Occipital lobe (tissue), 2 donors: ENCODE measurements around the gene SETD6. TPM values are rescaled to one million over a fixed set of nuclear protein-coding genes. Genes with fewer than 3 reads are reported as not detected.
"Not testable (repeated sequence)": the region's sequence is repeated elsewhere in the genome, so short reads cannot be mapped to it uniquely, and the experiment has no call there.

ENCODE experiments used
- DNase-seq: peaks from one replicate; lab custom pipeline; 2025; lab: John Stamatoyannopoulos, UW
- total RNA-seq: library from RNA; depleted of rRNA; stranded (reverse); fragments of >200 nt; gene quantifications from one replicate; pipeline ENCODE4 v1.2.3, GENCODE V29; 2014

The SETD6 gene, protein sequence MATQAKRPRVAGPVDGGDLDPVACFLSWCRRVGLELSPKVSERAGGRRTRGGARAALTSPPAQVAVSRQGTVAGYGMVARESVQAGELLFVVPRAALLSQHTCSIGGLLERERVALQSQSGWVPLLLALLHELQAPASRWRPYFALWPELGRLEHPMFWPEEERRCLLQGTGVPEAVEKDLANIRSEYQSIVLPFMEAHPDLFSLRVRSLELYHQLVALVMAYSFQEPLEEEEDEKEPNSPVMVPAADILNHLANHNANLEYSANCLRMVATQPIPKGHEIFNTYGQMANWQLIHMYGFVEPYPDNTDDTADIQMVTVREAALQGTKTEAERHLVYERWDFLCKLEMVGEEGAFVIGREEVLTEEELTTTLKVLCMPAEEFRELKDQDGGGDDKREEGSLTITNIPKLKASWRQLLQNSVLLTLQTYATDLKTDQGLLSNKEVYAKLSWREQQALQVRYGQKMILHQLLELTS
- total RNA-seq = 21.5 TPM

- DNase-seq = peak; percentile 82
Measured at GRCh38 chr16:58515125-58515870, at the start of gene SETD6. Gene SETD6 (plus strand): TSS chr16:58515517. CDS start chr16:58515538, 21 bp downstream.

GRCh38 chr16:58465817-58466216 lies 49.5 kb upstream of the SETD6 start:
- no peak for DNase-seq

DNA sequence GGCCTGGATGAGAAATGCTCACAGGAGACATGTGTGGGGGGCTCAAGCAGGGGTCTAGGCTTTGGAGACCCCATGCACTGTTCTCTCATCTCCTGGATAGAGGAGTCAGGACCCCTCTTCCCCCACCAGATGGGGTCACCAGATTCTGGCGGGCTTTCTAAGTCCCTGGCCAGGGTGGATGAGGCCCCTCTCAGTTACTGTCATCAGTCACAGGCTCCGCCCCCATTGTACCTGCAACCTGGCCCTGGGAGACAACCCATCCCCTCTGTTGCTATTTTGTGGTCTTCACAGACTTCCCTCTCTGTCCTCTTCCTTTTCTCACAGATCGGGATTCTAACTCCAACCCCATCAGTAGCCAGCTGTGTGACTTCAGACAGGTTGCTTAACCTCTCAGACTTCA lies 48.9 kb upstream of the SETD6 start:
- no peak for DNase-seq

GRCh38 chr16:58467905-58468304 lies 47.4 kb upstream of the SETD6 start:
- DNase-seq = no peak

DNA sequence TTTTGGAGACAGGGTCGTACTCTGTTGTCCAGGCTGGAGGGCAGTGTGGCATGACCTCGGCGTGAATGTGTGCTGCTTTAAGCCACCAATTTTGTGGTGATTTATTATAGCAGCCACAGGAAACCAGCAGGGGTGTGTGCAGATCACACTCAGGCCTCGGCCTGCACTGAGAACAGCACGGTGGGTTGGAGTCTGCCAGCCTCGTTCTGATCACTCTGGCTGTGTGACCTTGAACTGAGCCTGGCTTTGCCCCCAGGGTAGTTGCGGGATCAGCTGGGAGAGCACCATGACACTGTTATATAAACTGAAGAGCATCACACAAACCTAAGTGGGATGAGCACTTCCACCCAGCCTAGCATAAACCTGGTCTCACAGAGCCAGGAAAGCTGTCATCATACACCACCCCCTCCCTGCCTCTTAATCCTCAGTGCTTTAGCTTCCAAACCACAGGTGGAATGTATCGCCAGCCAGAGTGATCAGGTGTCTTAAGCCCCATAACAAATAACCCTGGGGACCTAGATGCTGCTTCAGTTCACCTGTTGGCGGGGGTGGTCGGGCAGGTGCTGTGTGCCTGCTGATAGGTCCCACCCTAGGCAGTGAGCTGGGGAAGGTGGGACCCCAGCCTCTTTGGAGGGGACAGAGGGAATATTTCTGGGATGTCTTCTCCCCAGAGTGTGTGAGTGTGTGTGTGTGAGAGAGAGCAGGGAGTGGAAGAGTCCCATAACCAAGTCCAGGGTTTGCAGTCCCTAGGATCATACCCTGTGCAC lies 43.9 kb upstream of the SETD6 start:
- no peak for DNase-seq

DNA sequence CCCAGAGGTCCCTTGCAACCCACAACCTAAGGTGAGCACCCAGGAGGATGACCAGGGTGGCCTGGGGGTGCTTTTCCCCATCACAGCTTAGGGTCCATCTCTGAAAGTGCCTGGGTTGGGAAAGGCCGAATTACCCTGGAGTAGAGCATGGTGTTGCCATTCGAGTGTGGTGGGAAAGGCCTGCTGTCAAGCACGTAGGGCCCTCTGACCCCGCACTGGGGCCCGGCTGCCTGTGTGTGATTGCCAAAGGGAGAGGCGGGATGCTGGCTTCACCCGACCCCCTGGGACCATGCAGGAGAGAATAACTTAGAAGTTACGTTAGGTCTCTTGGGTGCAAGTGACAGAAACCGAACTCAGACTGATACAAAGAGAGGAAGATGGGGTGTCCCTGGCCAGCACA lies 43.1 kb upstream of the SETD6 start:
- DNase-seq = no peak

GRCh38 chr16:58472827-58473226 lies 42.5 kb upstream of the SETD6 start:
- DNase-seq = no peak

DNA sequence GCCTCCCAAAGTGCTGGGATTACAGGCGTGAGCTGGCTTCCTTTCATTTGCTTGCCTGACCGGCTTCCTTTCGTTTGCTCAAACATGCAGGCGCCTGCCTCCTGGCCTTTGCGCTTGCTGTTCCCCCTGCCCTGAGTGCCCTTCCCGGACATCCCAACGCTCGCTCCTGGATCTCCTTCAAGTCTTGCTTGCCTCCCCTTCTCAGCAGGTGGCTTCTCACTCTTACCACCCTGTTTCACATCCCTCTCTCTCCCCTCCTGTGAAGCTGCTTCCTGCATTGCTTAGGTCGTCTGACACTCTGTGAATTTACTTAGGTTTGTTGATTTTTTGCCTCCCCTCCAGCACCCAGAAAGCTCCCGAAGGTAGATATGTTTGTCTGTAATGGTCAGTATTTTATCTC lies 41.0 kb upstream of the SETD6 start:
- no peak for DNase-seq

DNA sequence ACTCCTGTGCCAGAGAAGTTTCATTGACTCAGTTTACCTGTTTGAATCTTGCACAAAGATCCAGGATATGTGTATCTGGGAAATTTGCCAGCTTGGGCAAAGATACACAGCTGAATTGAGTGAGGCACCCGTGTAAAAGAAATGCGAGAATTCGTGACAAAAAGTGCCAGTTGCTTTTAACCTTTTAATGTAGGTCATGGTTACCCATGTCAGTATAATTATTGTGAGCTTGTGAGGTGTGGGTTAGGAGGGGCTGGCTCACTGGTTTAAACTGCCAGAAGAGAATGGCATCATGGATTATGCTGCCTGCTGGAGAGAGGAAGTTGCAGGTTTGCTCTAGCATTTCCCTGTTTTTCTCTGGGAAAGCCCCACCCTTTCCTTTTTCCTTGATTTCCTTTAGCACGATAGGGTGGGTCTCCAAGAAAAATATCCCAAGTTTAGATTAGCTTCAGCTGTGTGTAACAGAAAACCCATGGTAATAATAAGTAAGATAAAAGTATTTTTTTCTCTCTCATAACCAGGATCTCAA lies 40.2 kb upstream of the SETD6 start:
- no peak for DNase-seq

DNA sequence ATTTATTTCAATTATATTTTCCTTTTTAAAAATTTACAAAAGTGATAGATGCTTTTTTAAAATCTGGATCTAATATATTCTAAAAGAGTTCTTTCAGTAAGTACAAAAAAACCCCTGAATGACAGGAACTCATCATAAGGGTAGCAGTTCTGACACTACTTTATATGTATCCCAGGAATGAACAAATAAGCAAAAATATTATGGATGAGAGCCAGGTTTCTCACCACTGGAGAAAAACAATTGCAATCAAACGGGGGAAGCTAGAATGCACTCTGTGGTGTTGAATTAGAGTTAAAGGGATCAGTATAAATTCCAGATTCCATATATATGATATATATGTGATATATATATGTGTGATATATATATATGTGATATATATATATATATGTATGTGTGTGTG lies 38.5 kb upstream of the SETD6 start:
- no peak for DNase-seq

DNA sequence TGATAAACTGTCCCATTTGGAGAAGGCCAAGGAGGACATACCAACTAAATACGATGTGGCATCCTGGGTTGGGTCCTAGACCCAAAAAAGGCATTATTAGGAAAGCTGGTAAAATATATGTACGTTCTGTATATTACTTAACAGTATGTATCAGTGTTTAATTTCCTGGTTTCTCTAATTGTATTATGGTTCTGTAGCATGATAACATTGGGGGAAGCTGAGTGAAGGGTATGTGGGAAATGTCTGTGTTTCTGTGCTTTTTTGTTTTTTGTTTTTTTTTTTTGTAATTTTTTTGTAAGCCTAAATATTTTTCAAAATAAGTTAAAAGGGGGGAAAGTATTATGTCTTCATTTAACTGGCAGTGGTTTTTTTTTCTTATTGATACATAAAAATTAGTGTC lies 36.9 kb upstream of the SETD6 start:
- DNase-seq = no peak

GRCh38 chr16:58481226-58481869 lies 34.0 kb upstream of the SETD6 start:
- no peak for DNase-seq

- DNase-seq = no peak
Measured at GRCh38 chr16:58481931-58482330, 33.4 kb upstream of the SETD6 start.

DNA sequence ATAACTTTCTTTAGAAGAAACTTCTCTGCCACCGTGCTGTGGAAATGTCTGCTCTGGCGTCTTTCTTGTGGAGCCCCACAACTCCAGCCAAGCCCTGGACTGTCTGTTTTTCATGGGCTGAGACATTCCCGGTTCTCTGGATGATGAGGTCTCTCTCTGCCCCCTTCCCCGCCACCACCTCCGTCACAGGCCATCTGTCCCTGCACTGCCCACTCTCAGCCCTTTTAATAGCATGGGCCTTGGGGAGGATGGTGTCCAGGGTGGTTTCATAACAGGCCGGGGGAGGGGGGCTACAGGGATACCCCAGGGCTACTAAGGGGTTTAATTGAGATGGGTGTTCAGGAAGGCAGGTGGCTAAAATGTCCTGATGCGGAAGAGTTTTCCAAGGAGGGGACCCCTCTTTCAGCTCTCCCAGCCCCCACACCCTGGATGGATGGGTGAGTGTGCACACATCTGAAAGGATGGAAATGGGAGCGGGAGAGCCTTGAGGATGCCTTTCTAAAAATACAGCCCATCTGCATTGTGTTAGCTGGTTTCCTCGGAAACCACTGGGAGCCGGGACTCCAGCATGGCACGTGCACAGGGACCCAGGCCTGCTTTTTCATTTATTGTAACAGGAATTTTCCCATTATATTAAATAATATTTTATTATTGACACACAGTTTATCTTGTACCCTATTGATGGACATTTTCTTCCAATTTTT lies 30.0 kb upstream of the SETD6 start:
- peak; percentile 22 for DNase-seq

GRCh38 chr16:58487566-58488351 lies 27.6 kb upstream of the SETD6 start:
- peak; percentile 62 for DNase-seq

DNA sequence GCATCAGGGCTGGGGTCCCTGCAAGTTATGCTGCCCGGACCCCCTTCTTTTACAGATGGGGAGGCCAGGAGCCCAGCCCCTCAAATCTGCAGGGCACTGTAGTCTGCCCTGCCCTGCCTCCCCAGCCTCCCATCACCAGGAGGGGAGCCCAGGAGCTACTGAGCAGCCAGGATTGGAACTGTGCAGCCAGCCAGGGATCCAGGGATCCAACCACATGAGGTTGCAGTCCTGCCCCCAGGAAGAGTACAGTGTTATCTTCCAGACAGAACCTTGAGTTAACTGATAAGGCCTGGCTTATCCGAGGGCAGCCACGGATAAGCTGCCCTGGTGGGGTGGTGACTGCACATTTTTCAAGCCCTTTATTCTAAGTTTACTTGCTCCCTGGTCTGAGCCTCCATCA lies 26.8 kb upstream of the SETD6 start:
- no peak for DNase-seq

DNA sequence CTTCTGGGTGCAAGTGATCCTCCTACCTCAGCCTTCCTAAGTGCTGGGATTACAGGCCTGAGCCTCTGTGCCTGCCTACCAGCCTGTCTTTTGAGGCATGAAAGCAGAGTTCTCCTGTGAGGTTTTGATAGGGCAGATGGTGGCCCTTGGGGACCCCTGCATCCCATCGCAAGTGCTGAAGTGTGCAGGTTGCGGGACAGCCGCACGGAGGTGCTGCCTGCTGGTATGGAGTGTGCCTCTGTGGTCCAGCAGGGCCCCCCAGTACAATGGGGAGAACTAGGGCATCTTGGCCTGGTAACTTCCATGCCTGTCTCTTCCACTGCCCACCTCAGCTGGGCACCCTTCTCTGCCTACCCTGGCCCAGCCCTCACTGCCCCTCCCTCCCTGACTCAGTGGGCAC lies 25.3 kb upstream of the SETD6 start:
- no peak for DNase-seq

DNA sequence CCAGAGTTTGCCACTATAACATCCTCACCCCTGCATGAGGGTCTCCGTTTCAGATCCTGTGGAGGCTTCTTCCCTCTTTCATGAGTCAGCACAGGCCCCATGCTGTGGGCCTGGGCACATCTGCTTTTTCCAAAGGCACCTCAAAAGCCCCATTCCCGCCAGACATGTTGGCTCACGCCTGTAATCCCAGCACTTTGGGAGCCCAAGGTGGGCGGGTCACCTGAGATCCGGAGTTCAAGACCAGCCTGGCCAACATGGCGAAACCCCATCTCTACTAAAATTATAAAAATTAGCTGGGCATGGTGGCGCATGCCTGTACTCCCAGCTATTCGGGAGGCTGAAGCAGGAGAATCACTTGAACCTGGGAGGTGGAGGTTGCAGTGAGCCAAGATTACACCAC lies 24.8 kb upstream of the SETD6 start:
- not testable (repeated sequence) for DNase-seq

DNA sequence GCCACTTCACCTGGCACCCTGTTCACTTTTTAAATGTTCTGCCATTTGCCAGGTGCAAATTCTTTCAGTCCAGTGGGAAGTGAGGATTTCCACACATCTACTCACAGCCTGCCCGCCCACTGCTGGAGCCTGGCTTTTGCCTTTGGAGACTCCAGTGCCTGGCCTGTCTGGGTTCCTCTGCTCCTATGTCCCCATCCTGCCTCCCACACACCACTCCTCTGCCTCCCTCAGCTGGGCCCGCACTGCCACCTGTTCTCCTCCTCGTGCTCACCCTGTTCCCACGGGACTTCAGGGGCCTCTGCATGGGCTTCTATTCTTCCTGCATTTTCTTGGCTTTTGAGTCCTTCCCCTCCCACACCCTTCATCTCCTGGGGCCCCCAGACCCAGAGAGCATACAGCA lies 23.3 kb upstream of the SETD6 start:
- DNase-seq = no peak

DNA sequence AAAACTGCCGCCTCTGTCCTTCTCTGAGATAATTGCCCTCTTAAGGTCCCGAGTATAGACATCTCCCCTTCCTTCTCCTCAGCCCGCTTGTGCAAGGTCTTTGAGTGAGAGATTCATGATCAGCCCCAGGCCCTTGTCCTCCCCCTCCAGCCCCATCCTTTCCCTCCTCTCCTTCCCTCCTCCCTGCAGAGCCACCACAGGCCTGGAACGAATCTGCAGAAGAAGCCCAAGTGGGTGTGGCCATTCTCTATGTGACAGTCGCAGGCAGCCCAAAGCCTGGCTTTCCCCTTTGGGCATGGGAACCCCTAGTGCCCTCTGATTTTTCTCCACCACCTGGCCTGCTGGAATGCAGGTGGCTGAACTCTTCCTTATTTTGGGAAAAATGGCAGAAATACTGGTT lies 22.6 kb upstream of the SETD6 start:
- DNase-seq = no peak
